ENCODE results near the gene NHLH1.

Gene NHLH1

DNA sequence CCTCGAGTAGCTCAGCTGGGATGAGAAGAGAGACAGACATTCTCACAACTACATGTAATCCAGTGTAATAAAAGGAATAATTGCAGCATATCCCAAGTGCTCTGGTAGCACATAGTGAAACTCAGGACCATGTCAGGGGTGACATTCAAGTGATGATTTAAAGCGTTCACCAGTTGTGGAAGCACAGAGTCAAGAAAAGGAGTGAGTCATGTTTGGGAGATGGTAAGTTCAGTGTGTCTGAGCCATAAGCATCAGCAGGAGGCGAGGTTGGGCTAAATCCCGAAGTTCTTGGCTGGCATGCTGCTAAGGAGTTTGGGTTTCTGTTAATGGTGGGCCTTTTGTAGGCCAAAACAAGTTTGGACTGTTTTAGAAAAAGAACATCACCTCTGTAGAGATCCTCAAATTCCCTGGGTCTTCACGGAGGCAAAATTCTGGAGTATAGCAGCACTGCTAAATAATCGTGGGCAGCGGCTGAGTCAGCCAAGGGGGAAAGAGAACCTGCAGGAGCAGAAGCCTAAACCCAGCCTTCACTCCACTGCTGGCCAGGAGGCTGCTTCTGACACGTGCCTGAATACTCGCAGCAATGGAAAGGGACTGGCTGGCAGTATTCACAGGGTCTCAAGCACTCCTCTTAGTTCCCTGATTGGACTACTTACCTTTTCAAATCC lies 7.2 kb upstream of the NHLH1 start:
- no peak for FAIRE-seq

DNA sequence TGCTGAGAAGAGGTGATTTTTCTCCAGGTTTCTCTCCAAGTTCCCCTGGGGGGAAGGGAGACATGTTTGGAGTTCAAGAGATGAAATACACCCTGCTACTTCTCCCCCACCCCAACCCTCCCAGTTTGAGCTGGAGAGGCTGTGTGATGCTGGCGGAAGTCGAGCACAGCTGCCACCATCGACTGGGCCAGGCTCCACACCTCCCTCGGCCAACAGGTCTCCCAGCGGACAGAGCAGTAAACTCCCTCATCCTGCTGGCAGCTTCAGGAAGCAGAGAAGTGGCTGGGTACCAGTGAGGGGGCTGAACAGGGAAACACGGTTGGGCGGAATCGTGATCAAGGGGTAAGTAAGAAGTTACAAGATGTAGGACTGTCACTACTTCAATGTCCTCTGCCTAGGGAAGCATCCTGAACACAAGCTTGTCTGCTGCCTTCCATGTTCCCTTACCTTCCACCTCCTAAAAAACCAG lies 6.6 kb upstream of the NHLH1 start:
- no peak for FAIRE-seq

DNA sequence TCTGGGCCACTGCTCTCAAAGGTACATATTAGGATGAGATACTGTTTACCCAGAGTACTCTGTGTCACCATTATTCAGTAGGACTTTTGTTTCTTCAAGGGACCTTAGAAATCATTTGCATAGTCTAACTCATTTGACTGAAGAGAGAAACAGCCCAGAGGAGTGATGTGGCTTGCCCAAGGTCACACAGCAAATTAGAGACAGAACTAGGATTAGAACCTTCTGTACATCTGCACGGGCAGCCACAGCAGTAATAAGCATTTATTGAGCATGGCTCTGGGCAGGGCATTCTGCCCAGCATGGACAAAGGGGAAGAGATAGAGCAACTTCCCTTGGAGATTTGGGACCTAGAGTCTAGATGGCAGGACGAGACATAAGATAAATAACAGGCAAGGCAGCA lies 5.7 kb upstream of the NHLH1 start:
- no peak for FAIRE-seq

DNA sequence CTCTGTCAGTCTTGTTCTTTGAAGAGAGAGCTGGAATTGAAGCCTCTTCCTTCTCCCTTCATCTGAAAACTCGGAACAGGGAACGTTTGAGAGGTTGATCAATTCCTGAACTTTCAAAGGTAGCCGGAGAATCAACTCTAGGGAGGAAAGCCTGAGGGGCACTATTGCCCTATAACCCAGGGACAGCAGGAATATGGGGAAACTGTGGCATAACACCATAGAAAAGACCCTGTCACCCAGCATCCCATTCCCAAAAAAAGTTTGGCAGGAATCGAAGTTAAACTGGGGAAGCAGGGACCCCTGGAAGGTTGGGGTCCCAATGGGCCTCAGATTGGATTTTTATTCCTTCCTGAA lies 5.1 kb upstream of the NHLH1 start:
- no peak for FAIRE-seq

DNA sequence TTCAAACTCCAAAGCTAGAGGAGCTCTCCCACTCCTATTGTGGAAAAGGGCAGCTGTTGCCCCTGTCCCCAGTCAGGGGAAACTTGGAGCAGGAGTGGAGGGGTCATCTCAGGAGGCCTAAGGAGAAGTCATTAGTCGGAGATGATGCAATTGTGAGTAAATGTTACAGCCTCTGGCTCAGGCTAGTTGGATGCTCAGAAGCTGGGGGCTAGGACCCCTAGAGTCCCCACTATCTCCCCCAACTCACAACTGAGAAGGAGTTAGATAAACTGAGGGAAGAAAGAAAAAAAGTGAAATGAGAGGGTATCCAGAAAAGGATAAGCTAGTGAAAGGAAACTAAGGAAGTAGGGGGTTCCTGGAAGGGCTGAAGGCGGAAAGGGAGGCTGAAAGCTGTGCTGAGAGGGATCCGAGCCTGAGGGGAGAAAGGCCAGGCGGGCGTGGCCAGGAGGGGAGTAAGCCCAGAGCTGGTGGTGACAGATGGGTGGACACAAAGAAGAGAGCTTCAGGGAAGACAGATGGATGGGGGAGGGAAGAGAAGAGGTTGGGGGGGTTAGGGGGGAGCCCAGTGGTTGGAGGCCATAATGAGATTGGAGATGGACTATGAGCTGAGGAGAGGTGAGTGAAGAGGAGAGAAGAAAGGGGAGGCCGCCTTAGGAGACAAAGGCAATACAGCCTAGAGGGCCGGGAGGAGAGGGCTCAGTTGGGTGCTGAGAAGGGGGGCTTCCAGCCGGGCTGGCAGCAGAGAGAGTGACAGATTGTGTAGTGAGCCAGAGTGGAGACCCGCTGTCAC lies 4.5 kb upstream of the NHLH1 start:
- FAIRE-seq: no peak

DNA sequence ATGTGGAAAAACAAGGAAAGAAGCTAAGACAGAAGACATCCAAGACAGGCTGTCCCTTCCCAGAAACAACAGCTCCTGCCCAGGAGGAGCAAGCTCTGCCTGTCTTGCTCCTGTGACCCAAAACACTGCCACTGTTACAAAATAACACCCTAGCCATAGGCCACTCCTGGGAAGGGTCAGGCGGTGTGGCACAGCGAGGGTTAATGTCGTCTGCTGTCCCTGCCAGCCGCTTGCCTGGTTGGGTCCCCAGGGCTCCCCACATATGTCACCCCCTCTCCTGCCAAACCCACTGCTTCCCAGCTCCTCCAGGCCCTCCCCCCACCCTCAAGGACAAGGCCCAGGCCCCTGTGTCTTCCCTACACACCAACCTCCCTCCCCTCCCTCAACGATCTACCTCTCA lies 3.9 kb upstream of the NHLH1 start:
- FAIRE-seq: no peak

DNA sequence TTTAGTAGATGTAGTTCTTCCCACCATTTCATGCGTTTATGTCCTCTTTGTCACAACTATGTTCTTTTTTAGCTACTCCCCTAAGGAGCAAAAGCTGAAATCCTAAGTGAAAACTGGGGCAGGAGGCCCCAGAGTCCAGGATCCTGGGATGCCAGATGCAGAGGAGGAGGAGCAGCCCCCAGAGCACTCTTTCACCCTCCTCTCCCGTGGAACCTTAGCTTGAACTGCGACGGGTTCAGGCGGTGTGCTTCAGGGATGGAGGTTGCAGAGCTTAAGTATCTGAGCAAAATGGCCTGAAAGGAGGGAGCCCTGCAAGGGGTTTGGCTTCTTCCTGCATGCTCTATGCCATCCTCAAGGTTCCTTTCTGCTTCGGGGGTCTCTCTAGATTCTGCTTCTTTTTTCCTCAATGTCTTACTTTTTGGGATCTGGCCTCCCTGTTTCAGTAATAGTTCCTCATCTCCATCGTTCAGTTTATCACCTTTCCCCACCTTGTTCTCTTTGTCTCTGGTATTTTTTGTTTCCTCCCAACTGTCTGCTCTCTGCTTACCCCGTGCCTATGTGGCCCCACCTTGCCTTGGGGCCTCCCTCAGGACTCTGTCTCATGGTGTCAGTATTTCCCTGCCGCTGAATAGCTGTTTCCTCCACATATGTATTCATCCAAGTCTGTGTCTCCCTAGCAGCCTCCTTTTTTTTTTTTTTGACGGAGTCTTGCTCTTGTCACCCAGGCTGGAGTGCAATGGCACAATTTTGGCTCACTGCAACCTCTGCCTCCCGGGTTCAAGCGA lies 2.7 kb upstream of the NHLH1 start:
- FAIRE-seq: no peak

DNA sequence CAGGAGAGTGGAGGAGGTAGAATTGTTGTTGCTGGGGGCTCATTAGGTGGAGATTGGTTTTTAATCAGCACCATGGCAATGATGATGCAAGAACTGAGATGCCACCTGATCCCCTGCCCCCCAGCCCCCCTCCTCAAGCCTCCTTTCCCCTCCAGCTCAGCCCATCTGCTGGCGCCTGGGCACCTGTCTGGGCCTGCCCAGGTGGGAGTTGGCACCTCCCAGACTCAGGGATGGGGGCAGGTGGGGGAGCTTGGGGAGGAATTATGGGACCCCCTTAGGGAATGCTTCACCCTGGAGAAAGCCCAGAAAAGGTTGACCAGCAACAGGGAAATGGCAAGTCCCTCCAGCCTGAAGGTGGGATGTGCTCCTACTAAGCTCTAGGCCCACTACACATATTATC lies 1.5 kb upstream of the NHLH1 start:
- no peak for FAIRE-seq

DNA sequence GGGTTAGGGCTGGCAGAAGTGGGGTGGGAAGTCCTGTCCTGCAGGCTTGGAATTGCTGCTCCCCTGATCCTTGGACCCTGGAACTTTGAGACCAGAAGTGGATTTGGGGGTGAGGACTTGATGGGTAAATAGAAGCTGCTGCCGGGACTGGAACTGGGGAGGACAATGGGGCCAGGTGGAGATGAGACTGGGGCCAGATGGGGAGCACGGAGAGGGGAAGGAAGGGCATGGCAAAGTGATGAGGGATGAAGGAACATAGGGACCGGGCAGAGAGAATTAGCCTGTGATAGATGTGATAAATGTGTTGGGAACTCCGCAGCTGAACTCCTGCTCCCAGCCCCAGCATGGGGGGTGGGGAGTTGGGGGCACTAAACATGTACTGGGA lies 637 bp downstream of the NHLH1 start:
- no peak for FAIRE-seq

DNA sequence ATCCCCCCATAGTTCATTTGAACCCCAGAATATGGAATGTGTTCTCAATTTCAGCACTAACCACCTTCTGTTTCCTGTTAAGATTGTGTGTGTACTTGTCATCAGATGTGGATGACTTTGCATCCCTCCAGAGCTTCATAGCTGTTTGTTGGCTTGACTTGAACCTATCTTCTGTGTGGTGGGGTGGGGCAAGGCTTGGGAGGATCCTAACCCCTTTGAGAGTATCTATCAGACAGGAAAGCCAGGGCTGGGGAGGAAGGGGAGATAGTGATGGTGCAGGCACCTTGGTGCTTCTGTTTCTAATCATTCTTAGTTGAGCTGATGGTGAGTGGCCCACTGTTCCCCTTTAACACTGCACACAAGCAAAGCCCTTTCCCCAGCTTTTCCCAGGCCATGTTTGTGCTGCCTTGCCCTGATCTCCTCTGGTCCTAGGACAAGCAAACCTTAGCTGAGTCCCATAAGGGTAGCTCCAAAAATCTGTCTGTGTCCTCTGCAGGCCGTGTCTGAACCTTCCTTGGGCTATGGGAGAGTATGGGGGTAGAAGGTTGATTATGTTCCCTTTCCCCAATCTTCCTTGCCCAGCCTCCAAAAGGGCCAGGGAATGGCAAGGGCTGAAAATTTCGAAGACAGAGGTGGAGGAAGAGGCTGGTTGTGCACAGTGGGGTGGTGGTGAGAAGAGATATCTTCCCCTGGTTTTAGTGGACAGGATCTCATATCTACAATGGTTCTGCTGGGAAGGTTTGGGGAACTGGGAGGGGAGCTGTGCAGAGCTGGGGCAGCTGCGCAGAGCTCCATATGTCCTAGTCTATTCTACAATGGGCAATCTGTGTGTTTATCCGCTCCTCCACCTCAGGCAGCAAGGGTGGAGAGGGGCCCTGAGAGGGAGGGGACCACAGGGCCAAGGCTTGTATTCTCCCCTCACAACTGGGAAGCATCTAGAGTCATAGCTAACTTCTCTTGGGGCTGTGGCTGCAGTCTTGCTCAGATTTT lies 1.4 kb downstream of the NHLH1 start:
- FAIRE-seq: no peak

DNA sequence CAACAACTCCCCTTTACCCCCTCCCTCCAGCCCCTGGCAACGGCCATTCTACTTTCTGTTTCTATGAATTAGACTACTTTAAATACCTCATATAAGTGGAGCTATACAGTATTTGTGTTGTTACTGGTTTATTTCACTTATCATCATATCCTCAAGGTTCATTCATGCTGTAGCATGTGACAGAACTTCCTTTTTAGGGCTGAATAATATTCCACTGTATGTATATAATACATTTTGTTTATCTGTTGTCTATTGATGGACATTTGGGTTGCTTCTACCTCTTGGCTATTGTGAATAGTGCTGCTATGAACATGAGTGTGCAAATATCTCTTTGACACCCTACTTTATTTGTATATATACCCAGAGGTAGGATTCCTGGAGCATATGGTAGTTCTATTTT lies 2.2 kb downstream of the NHLH1 start:
- FAIRE-seq: no peak

DNA sequence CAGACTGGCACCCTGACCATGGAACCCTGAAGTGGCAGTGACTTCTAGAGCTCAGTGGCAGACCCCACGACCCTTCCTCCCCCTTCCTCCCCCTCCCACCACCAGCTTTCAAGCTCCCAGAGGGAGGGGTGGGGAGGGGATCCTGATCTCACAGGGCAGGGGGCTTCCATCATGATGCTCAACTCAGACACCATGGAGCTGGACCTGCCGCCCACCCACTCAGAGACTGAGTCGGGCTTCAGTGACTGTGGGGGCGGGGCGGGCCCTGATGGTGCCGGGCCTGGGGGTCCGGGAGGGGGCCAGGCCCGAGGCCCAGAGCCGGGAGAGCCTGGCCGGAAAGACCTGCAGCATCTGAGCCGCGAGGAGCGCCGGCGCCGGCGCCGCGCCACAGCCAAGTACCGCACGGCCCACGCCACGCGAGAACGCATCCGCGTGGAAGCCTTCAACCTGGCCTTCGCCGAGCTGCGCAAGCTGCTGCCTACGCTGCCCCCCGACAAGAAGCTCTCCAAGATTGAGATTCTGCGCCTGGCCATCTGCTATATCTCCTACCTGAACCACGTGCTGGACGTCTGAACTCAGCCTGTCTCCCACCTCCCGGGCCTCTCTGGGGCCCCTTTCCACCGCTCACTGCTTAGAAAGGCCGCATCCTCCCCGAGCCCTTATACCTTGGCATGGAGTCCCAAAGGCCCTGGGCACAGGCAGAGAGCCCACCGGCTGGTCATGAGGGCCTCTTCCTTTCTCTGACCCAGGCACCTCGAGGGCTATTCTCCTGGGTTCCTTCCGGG lies 3.9 kb downstream of the NHLH1 start:
- no peak for FAIRE-seq

DNA sequence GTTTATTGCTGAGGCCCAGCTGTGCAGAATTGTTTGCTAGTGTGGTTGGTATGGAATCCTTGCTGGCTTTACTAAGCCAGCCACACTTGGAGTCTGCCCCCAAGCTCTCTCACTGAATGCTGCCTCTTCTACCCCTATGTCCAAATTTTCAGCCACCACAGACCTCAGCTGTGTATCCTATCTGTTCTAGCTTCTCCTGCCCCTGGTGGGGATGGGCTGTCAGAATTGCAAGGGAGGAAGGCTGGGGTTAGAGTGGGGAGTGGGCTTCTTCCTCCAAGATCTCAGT lies 4.4 kb downstream of the NHLH1 start:
- no peak for FAIRE-seq

DNA sequence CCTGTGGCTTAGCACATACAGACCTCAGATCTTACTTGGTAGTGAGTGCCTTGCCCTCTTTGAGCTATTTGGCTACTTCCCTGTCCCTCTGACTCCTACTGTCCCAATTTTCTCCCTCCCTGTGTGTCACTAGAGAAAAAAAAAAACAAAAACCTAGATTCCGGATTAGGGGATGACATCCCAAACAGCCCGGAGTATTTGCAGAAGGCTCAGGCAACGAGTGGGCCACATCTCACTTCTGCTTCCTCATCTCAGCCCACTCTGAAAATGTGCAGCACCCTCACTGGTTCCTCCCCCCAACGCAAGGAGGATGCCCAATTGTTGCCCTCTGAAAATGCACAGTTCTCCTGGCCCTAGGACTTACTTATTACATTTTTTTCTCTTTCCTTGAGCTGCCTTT lies 4.9 kb downstream of the NHLH1 start:
- no peak for FAIRE-seq

DNA sequence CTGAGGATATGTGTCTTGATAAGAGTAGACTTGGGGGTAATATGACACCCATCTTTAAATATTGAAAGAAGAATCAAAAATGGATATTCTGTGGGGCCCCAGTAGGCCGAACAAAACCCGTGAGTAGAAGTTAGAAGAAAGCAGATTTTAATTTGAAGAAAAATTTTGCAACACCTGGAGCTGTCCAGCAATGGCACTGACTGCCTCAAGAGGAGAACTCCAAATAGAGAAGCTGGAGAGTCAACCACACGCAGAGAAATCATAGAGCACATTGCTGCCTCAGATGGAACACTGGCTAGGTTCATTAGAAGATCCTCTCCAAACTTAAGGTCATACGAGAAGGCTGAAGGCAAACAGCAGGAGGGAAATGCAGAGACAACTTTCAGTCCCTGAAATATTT lies 6.8 kb downstream of the NHLH1 start:
- no peak for FAIRE-seq

DNA sequence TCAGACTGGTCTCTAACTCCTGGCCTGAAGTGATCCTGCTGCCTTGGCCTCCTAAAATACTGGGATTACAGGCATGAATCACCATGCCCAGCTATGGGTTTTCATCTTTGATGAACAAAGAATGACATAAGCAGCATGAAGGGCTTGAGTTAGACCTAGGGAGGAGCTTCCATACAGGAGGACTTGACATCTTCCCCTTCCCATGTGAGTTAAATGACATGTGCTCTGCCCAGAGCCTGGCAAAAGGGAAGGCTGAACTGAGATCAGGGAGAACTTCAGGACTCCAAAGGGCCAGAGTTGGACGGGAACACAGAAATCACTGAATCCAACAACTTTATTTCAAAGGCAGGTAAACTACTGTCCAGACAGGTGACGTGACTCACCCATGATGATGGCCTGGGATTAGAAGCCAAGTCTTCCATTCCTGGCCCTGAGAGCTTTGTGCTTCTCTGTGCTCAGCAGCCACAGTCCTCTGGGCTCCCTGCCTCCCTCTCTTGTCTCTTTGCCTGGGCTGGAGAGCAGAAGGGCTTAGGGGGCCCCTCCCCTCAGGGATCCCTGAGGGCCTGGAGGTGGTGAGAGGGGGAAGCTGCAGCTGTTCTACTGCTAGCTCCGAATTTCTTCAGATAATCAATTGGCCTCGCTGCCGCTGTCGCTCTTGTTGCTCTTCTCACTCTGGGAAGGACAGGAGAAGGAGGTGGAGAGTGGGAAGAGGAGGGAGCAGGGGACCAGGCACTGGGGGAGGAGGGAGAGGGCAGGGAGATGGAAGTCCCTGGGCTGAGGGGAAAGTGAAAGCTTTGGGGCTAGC lies 7.6 kb downstream of the NHLH1 start:
- FAIRE-seq: no peak

DNA sequence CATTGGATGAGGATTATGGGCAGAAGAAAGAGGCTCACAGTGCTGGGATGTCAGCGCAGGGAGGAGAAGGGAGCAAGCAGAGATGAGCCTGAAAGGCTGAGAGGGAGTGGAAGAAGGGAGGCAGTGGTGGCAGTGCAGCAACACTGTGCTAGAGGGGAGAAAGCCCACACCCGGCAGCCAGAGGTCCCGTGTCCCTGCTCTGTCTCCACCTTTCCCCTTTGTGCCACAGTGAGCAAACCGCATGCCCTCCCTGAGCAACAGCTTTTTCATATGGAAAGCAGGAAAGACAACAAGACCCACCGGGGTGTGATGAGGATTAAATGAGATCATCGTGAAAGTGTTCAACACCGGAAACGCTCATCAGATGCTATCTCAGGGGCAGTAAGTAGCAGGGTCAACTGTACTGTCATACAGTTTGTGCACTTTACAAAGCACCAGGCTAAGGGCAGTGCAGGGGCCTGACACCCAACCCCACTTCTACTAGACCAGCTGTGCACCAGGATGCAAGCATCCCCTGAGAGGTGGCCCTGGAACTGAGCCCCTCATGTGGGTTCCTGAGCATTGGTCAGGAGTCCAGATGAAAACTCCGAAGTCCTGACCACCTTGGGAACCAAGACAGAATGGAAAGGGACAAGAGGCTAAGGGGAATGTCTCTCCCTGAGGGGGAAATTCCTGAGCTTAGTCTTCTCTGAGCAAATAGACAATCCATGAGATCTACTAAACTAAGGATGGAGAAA lies 9.1 kb downstream of the NHLH1 start:
- FAIRE-seq: no peak

DNA sequence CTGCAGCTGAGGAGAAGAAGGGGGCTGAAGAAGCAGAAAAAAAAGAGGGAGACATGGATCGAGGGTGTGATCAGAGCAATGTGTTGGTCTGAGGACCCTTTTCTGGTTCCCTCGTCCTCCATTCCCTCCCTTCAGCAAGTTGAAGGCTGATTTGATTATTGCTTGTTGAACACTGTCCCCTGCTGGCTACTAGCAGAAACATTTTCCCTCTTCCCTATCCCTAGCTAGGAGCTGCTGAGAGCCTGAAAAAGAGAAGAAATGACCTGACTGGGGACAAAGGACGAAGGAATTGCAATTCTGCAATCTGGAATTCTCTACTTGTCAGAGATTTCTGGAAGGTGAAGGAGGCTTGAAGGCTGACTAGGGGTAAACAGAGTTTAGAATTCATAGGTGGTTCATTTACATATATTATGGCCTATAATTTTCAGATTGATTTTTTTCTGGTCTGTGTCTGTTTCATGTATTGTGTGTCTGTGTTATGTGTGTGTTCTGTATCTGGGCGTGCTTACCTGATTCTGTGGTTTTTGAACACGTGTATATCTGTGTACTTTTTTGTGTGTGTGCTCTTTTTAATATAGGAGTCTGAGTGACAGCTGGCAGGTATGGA lies 9.8 kb downstream of the NHLH1 start:
- FAIRE-seq: no peak

DNA sequence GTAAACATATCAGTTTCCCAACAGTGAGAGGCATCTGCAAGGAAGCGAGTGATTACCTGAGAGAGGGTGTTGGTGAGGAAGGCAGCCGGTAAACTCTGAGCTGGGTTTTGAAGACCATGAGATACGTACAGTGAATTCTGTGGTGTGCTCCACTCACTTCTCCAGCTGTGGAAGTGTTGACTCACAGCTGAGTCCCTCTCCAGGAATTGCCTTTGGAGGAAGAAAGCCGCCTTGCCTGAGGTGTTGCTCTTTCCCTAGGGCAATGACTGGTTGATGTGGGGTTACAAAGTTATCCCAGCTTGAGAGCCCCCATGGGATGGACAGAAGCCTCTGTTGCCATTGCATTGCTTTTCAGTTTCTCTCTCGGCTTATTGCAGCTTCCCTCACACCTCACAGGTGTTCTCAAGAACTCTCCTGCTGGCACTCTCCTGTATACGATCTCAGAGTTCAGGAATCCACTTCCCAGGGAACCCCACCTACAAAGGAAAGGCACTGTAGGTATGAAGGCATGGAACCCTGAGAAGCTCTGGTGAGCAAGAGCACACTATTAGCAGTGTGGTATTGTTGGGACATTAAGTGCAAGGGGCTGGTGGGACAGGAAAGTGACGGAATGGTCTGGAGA lies 10.8 kb downstream of the NHLH1 start:
- FAIRE-seq: no peak
